ENCODE measurements around the gene COPS6. TPM values are rescaled to one million over a fixed set of nuclear protein-coding genes. Genes with fewer than 3 reads are reported as not detected.

Gene COPS6
- total and polyA plus RNA-seq, 4 experiments from 2014 or later = 85.5 to 261 (median 122) TPM

DNA sequence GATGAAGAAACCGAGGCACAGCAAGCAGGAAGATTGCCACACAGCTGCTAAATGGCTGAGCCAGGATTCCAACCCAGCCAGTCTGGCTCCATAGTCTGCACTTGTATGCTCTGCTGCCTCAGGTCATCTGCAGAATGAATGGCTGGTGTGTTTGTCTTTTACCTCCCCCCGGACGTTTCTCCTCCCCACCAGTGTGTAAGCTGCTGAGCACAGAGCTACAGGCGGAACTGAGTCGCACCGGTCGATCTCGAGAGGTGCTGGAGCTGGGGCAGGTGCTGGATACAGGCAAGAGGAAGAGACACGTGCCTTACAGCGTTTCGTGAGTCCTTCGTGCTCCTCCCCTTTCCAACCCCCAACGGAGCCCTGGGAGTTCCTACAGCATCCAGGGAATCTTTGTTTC, 33.3 kb downstream of the COPS6 start:
- Histone ChIP-seq H3K27me3 (ENCODE audit: insufficient read depth, low read length) (no peaks in the 10 kb centered on the region), H3K36me3 (ENCODE audit: insufficient read depth, low read length) (peaks cover 9% of the 10 kb centered on the region), H3K27ac (ENCODE audit: low read depth, low read length) (no peak overlapping the region), H3K4me1 (ENCODE audit: insufficient read depth, low read length) (peaks cover 43% of the 10 kb centered on the region), H3K9me3 (ENCODE audit: control insufficient read depth in 1 of 2, low read length in 2 of 2) (no peaks in the 10 kb centered on the region), H3K4me3 (ENCODE audit: low read length in 2 of 2) (no peak overlapping the region)
- Mint-ChIP-seq H3K4me1 (peaks cover 19 to 62% (median 40%) of the 10 kb centered on the region in 4 donors), H3K27me3 (no peaks in the 10 kb centered on the region), H3K36me3 (peaks cover 3 to 48% of the 10 kb centered on the region in 2 donors), H3K9me3 (peaks cover 0 to 6% (median 0%) of the 10 kb centered on the region in 8 donors), H3K27ac (peak overlapping the region in 3 of 7 donors; percentile 44 to 89 (median 73)), H3K4me3 (no peak overlapping the region)
- intact Hi-C loops (cut with micrococcal nuclease) = no loop called here
- ChIA-PET POLR2A (ENCODE audit: partially characterized antibody) (interaction anchor here (1.0 to 7.9 kb wide), 3 partner anchors 19 to 307 kb away, joined by 3 to 175 read pairs (median 3); partner anchors contain the start of genes AP4M1, MCM7, TRIM4 and ZCWPW1), CTCF (ENCODE audit: partially characterized antibody) (interaction anchor here (3.5 kb wide), 1 partner anchor 8 kb away, joined by 21 read pairs; no protein-coding TSS in a partner anchor)
- no peak for DNase-seq

GRCh38 chr7:100122568-100122967, 33.8 kb downstream of the COPS6 start:
- no peaks in the 10 kb centered on the region for H3K9me3 ChIP-seq (ENCODE audit: control insufficient read depth in 1 of 2, low read length in 2 of 2)
- Mint-ChIP-seq H3K9me3 (peaks cover 0 to 6% (median 0%) of the 10 kb centered on the region in 8 donors), H3K36me3 (peaks cover 3 to 48% of the 10 kb centered on the region in 2 donors), H3K27me3 (no peaks in the 10 kb centered on the region), H3K4me3 (peak overlapping the region in 1 of 8 donors; percentile 21), H3K4me1 (peaks cover 19 to 62% (median 42%) of the 10 kb centered on the region in 4 donors), H3K27ac (peak overlapping the region in 6 of 7 donors; percentile 36 to 81 (median 54))
- ChIA-PET POLR2A (ENCODE audit: partially characterized antibody) (interaction anchor here (1.0 to 7.9 kb wide), 3 partner anchors 20 to 306 kb away, joined by 3 to 175 read pairs (median 3); partner anchors contain the start of genes AP4M1, MCM7, TRIM4 and ZCWPW1), CTCF (ENCODE audit: partially characterized antibody) (interaction anchor here (3.5 kb wide), 1 partner anchor 8 kb away, joined by 21 read pairs; no protein-coding TSS in a partner anchor)
- intact Hi-C loops (cut with micrococcal nuclease) = no loop called here
- no peaks in the 10 kb centered on the region for H3K27me3 ChIP-seq (ENCODE audit: insufficient read depth, low read length)
- H3K36me3 ChIP-seq (ENCODE audit: insufficient read depth, low read length) = peaks cover 9% of the 10 kb centered on the region
- peaks cover 43% of the 10 kb centered on the region for H3K4me1 ChIP-seq (ENCODE audit: insufficient read depth, low read length)
- no peak overlapping the region for H3K4me3 ChIP-seq (ENCODE audit: low read length in 2 of 2)
- no peak overlapping the region for H3K27ac ChIP-seq (ENCODE audit: low read depth, low read length)
- no peak for DNase-seq

- Histone ChIP-seq H3K27me3 (ENCODE audit: insufficient read depth, low read length) (no peaks in the 10 kb centered on the region), H3K4me1 (ENCODE audit: insufficient read depth, low read length) (peaks cover 45% of the 10 kb centered on the region), H3K27ac (ENCODE audit: low read depth, low read length) (no peak overlapping the region), H3K4me3 (ENCODE audit: low read length in 2 of 2) (no peak overlapping the region), H3K36me3 (ENCODE audit: insufficient read depth, low read length) (peaks cover 9% of the 10 kb centered on the region), H3K9me3 (ENCODE audit: control insufficient read depth in 1 of 2, low read length in 2 of 2) (no peaks in the 10 kb centered on the region)
- peaks cover 0 to 37% of the 10 kb centered on the region in 2 donors for H3K36me3 Mint-ChIP-seq
- intact Hi-C loops (cut with micrococcal nuclease) = no loop called here
- ChIA-PET POLR2A (ENCODE audit: partially characterized antibody) (interaction anchor here (1.1 to 7.9 kb wide), 5 partner anchors 22 to 304 kb away, joined by 3 to 175 read pairs (median 6); partner anchors contain the start of genes AP4M1, MCM7, PVRIG and ZCWPW1), CTCF (ENCODE audit: partially characterized antibody) (interaction anchor here (0.9 to 1.2 kb wide), 4 partner anchors 9 to 283 kb away, joined by 3 to 4 read pairs (median 3); partner anchors contain the start of genes AP4M1 and MCM7)
- peaks cover 0 to 3% (median 0%) of the 10 kb centered on the region in 8 donors for H3K9me3 Mint-ChIP-seq
- H3K4me1 Mint-ChIP-seq = peaks cover 26 to 53% (median 36%) of the 10 kb centered on the region in 4 donors
- H3K27me3 Mint-ChIP-seq = no peaks in the 10 kb centered on the region
- H3K27ac Mint-ChIP-seq = peak overlapping the region; percentile 38 to 98 (median 75)
- peak overlapping the region in 7 of 8 donors; percentile 11 to 96 (median 28) for H3K4me3 Mint-ChIP-seq
- DNase-seq = no peak
Measured at GRCh38 chr7:100124301-100125230, 35.8 kb downstream of the COPS6 start.

DNA sequence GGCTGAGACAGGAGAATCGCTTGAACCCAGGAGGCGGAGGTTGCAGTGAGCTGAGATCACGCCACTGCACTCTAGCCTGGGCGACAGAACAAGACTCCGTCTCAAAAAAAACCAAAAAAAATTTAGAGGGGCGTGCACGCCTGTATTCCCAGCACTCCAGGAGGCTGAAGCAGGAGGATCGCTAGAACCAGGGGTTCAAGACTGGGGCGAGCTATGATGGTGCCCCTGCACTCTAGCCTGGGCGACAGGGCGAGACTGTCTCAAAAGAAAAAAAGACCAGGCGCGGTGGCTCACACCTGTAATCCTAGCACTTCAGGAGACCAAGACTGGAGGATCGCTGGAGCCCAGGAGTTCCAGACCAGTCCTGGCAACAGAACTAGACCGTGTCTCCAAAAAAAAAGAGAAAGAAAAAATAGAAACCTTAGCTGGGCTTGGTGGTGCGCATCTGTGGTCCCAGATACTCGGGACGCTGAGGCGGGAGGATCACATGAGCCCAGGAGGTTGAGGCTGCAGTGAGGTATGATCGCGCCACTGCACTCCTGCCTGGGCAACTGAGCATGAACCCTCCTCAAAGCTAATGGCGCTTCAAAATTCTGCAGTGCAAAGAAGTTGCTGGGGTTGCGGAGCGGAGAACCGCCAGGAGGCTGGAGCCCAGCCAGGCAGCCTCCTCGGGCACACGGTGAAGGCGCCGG, 37.6 kb downstream of the COPS6 start:
- peaks cover 44% of the 10 kb centered on the region for H3K4me1 ChIP-seq (ENCODE audit: insufficient read depth, low read length)
- Mint-ChIP-seq H3K4me1 (peaks cover 20 to 45% (median 27%) of the 10 kb centered on the region in 4 donors), H3K27me3 (no peaks in the 10 kb centered on the region), H3K9me3 (peaks cover 0 to 3% (median 0%) of the 10 kb centered on the region in 8 donors), H3K4me3 (peak overlapping the region; percentile 96 to 100 (median 99)), H3K27ac (peak overlapping the region; percentile 98 to 100 (median 100)), H3K36me3 (peaks cover 0 to 26% of the 10 kb centered on the region in 2 donors)
- H3K27ac ChIP-seq (ENCODE audit: low read depth, low read length) = peak overlapping the region; percentile 87
- POLR2A ChIA-PET (ENCODE audit: partially characterized antibody) = interaction anchor here (0.7 to 7.9 kb wide), 22 partner anchors 11 to 580 kb away, joined by 3 to 175 read pairs (median 4); partner anchors contain the start of genes AP4M1, COPS6, LAMTOR4 and MCM7
- no peak for DNase-seq
- H3K27me3 ChIP-seq (ENCODE audit: insufficient read depth, low read length) = no peaks in the 10 kb centered on the region
- H3K36me3 ChIP-seq (ENCODE audit: insufficient read depth, low read length) = peaks cover 9% of the 10 kb centered on the region
- no peaks in the 10 kb centered on the region for H3K9me3 ChIP-seq (ENCODE audit: control insufficient read depth in 1 of 2, low read length in 2 of 2)
- H3K4me3 ChIP-seq (ENCODE audit: low read length in 2 of 2) = peak overlapping the region; percentile 94 to 98
- CTCF ChIA-PET (ENCODE audit: partially characterized antibody) = interaction anchor here (1.0 to 1.8 kb wide), 6 partner anchors 22 to 213 kb away, joined by 3 to 5 read pairs (median 4); partner anchors contain the start of genes AP4M1 and MCM7
- intact Hi-C loops (cut with micrococcal nuclease) = loop anchor here (1.0 to 2.0 kb wide), 2 partner anchors 26 to 78 kb away; partner anchors contain the start of gene ZSCAN21

- CTCF ChIA-PET (ENCODE audit: partially characterized antibody) = interaction anchor here (1.0 to 5.8 kb wide), 7 partner anchors 23 to 136 kb away, joined by 3 to 56 read pairs (median 3); partner anchors contain the start of genes AP4M1 and MCM7
- peak; percentile 92 to 94 (median 93) for DNase-seq
- peaks cover 0 to 3% (median 0%) of the 10 kb centered on the region in 8 donors for H3K9me3 Mint-ChIP-seq
- H3K4me3 Mint-ChIP-seq = peak within 1 kb of the TSS; percentile 96 to 100 (median 99)
- Histone ChIP-seq H3K36me3 (ENCODE audit: insufficient read depth, low read length) (peaks cover 9% of the 10 kb centered on the region), H3K9me3 (ENCODE audit: control insufficient read depth in 1 of 2, low read length in 2 of 2) (no peaks in the 10 kb centered on the region), H3K27ac (ENCODE audit: low read depth, low read length) (peak within 1 kb of the TSS; percentile 87), H3K4me3 (ENCODE audit: low read length in 2 of 2) (peak within 1 kb of the TSS; percentile 94 to 98), H3K4me1 (ENCODE audit: insufficient read depth, low read length) (peaks cover 43% of the 10 kb centered on the region), H3K27me3 (ENCODE audit: insufficient read depth, low read length) (no peaks in the 10 kb centered on the region)
- POLR2A ChIA-PET (ENCODE audit: partially characterized antibody) = interaction anchor here (0.7 to 7.9 kb wide), 25 partner anchors 7 to 579 kb away, joined by 3 to 175 read pairs (median 4); partner anchors contain the start of genes AP4M1, CNPY4, COPS6 and LAMTOR4
- peak within 1 kb of the TSS; percentile 98 to 100 (median 100) for H3K27ac Mint-ChIP-seq
- intact Hi-C loops (cut with micrococcal nuclease) = loop anchor here (1.0 to 2.0 kb wide), 4 partner anchors 8 to 78 kb away; partner anchors contain the start of genes CNPY4, TAF6, ZNF3 and ZSCAN21
- H3K4me1 Mint-ChIP-seq = peaks cover 20 to 46% (median 26%) of the 10 kb centered on the region in 4 donors
- H3K27me3 Mint-ChIP-seq = no peaks in the 10 kb centered on the region
- H3K36me3 Mint-ChIP-seq = peaks cover 0 to 24% of the 10 kb centered on the region in 2 donors
Measured at GRCh38 chr7:100126931-100127865, 38.4 kb downstream of the COPS6 start, which contains the start of gene MBLAC1. TSS of gene MBLAC1 (plus strand) at chr7:100126967. CDS start at chr7:100127396, 429 bp downstream.

Measured in CD4-positive, alpha-beta memory T cell (primary cell).